ENCODE data around the gene LCE1E. TPM values are rescaled to one million over a fixed set of nuclear protein-coding genes. Genes with fewer than 3 reads are reported as not detected.

The LCE1E gene
- total RNA-seq, 2 donors from 2014 or later, result not detected

DNA sequence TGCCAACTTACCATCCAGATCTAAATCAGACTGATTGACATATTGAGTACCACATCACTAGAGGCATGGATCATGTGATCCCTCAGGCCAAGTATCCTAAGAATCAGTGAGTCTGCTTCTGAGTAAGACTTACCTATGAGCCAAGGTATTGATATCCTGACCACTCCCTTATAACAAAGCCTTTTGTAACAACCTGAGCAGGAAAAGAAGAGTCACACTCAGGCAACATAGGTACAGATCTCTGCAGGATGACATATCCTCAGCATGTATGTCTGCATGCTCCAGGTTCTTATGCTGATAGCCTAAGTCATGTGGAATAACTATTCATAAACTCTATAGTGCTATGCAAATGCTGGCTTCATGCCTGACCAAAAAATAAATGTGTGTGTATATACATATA is 38.9 kb downstream of the LCE1E start:
- no peak for DNase-seq (ENCODE audit: low spot score)

GRCh38 chr1:152827173-152827572 is 41.1 kb downstream of the LCE1E start, which contains the start of gene LCE1A:
TSS of gene LCE1A (plus strand) at chr1:152827473. CDS start at chr1:152827473, 0 bp downstream.
- DNase-seq (ENCODE audit: low spot score) (no peak), ATAC-seq (ENCODE audit: insufficient number of reproducible peaks, low FRiP score, low read depth) (no peak)
- H3K4me1 ChIP-seq (ENCODE audit: control insufficient read depth in 1 of 2, low read depth in 2 of 2), result no peaks in the 10 kb centered on the region
- no peaks in the 10 kb centered on the region for H3K36me3 ChIP-seq
- no peak within 1 kb of the TSS for H3K27ac ChIP-seq
- no peak within 1 kb of the TSS for H3K4me3 ChIP-seq
- TF ChIP-seq, protein P1, sequence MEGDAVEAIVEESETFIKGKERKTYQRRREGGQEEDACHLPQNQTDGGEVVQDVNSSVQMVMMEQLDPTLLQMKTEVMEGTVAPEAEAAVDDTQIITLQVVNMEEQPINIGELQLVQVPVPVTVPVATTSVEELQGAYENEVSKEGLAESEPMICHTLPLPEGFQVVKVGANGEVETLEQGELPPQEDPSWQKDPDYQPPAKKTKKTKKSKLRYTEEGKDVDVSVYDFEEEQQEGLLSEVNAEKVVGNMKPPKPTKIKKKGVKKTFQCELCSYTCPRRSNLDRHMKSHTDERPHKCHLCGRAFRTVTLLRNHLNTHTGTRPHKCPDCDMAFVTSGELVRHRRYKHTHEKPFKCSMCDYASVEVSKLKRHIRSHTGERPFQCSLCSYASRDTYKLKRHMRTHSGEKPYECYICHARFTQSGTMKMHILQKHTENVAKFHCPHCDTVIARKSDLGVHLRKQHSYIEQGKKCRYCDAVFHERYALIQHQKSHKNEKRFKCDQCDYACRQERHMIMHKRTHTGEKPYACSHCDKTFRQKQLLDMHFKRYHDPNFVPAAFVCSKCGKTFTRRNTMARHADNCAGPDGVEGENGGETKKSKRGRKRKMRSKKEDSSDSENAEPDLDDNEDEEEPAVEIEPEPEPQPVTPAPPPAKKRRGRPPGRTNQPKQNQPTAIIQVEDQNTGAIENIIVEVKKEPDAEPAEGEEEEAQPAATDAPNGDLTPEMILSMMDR (IDR thresholded peaks at IDR 0.05), result no peak
- H3K9me3 ChIP-seq, result no peaks in the 10 kb centered on the region
- no peaks in the 10 kb centered on the region for H3K27me3 ChIP-seq (replicated peaks; ENCODE audit: insufficient read depth)

More for the DNA sequence above, 38.9 kb downstream of the LCE1E start:
- Histone ChIP-seq H3K27ac (no peak overlapping the region), H3K4me3 (no peak overlapping the region), H3K9me3 (no peaks in the 10 kb centered on the region), H3K4me1 (ENCODE audit: control insufficient read depth in 1 of 2, low read depth in 2 of 2) (no peaks in the 10 kb centered on the region), H3K27me3 (replicated peaks; ENCODE audit: insufficient read depth) (no peaks in the 10 kb centered on the region), H3K36me3 (no peaks in the 10 kb centered on the region)
- TF ChIP-seq, protein P1 (IDR thresholded peaks at IDR 0.05), result no peak
- no peak for ATAC-seq (ENCODE audit: insufficient number of reproducible peaks, low FRiP score, low read depth)

GRCh38 chr1:152836870-152837269 is 50.8 kb downstream of the LCE1E start:
- Histone ChIP-seq H3K9me3 (no peaks in the 10 kb centered on the region), H3K27ac (no peak overlapping the region), H3K36me3 (no peaks in the 10 kb centered on the region), H3K4me3 (no peak overlapping the region), H3K4me1 (ENCODE audit: control insufficient read depth in 1 of 2, low read depth in 2 of 2) (no peaks in the 10 kb centered on the region), H3K27me3 (replicated peaks; ENCODE audit: insufficient read depth) (no peaks in the 10 kb centered on the region)
- TF ChIP-seq, protein P1 (IDR thresholded peaks at IDR 0.05), result no peak
- no peak for DNase-seq (ENCODE audit: low spot score)
- no peak for ATAC-seq (ENCODE audit: insufficient number of reproducible peaks, low FRiP score, low read depth)

Other genes with a start within 250 kb of the LCE1E start
- gene LCE3E, start 219.5 kb upstream of the LCE1E start, total RNA-seq, result not detected
- gene LCE3D, start 205.7 kb upstream of the LCE1E start, total RNA-seq, result not detected
- not detected for gene LCE3C, start 186.0 kb upstream of the LCE1E start, total RNA-seq
- not detected for gene LCE3B, start 172.4 kb upstream of the LCE1E start, total RNA-seq
- not detected for gene LCE3A, start 163.2 kb upstream of the LCE1E start, total RNA-seq
- gene LCE2D, start 122.9 kb upstream of the LCE1E start, total RNA-seq, result not detected
- gene LCE2C, start 111.0 kb upstream of the LCE1E start, total RNA-seq, result 1 to 10 TPM in 1 of 2 donors, not detected in 1; 1.8 TPM
- gene LCE2B, start 100.1 kb upstream of the LCE1E start, total RNA-seq, result 1 to 10 TPM in 1 of 2 donors, not detected in 1; 2.4 TPM
- gene LCE2A, start 87.9 kb upstream of the LCE1E start, total RNA-seq, result not detected
- gene LCE4A, start 78.1 kb upstream of the LCE1E start, total RNA-seq, result not detected
- under 1 TPM in 1 of 2 donors, not detected in 1; 0.14 TPM for gene KPRP, start 28.2 kb upstream of the LCE1E start, total RNA-seq
- not detected for gene LCE1F, start 11.1 kb upstream of the LCE1E start, total RNA-seq
- gene LCE1D, start 10.5 kb downstream of the LCE1E start, total RNA-seq, result not detected
- gene LCE1C, start 20.4 kb downstream of the LCE1E start, total RNA-seq, result 1 to 10 TPM in 1 of 2 donors, not detected in 1; 2.8 TPM
- gene LCE1B, start 25.7 kb downstream of the LCE1E start, total RNA-seq, result not detected
- not detected for gene LCE1A, start 41.2 kb downstream of the LCE1E start, total RNA-seq
- gene LCE6A, start 56.6 kb downstream of the LCE1E start, total RNA-seq, result not detected
- gene LCE7A, start 73.7 kb downstream of the LCE1E start, total RNA-seq, result not detected
- gene SMCP, start 92.1 kb downstream of the LCE1E start, total RNA-seq, result not detected
- under 1 TPM in 1 of 2 donors, not detected in 1; 0.27 TPM for gene IVL, start 122.3 kb downstream of the LCE1E start, total RNA-seq
- not detected for gene SPRR5, start 160.9 kb downstream of the LCE1E start, total RNA-seq
- not detected for gene SPRR4, start 184.4 kb downstream of the LCE1E start, total RNA-seq
- gene SPRR1A, start 197.8 kb downstream of the LCE1E start, total RNA-seq, result not detected
- not detected for gene SPRR3, start 215.5 kb downstream of the LCE1E start, total RNA-seq
- not detected for gene SPRR1B, start 244.9 kb downstream of the LCE1E start, total RNA-seq